ENCODE results near the gene SSR4.

The SSR4 gene

DNA sequence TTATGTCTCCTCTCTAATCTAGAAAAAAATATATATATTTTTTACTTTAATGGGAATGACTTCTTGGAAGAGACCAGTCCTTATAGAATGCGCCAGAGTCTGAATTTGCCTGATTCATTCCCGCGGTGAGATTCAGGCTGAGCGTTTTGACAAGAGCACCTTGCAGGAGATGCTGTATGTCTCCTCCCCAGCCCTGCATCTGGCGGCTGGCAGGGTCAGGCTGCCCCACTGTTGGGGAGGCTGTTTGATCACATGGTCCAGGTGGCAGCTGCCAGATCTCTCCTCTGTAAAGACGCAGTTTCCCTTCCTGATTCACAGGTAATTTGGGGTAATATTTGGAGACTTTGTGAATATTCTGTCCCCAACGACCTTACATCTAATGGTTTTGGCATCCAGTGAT is 26.1 kb downstream of the SSR4 start:
- no peaks in the 10 kb centered on the region for H3K27me3 ChIP-seq (ENCODE audit: insufficient read depth, insufficient read length)
- H3K9me3 ChIP-seq (ENCODE audit: insufficient read depth, low read length) = no peaks in the 10 kb centered on the region
- no peak overlapping the region for H3K4me3 ChIP-seq (ENCODE audit: insufficient read length, low read depth)
- no peak overlapping the region for H3K9ac ChIP-seq (ENCODE audit: insufficient read length, low read depth)
- no peak for DNase-seq (ENCODE audit: low read depth, low spot score)
- TF ChIP-seq ZNF274 (IDR thresholded peaks at IDR 0.05; ENCODE audit: low read depth, low read length) = no peak
- H3K36me3 ChIP-seq (ENCODE audit: insufficient read depth, insufficient read length, low read length) = no peaks in the 10 kb centered on the region
- peaks cover 8% of the 10 kb centered on the region for H3K4me1 ChIP-seq (ENCODE audit: insufficient read depth, insufficient read length)

GRCh38 chrX:153821066-153821465 is 26.6 kb downstream of the SSR4 start:
- Histone ChIP-seq H3K4me3 (ENCODE audit: insufficient read length, low read depth) (no peak overlapping the region), H3K9ac (ENCODE audit: insufficient read length, low read depth) (no peak overlapping the region), H3K4me1 (ENCODE audit: insufficient read depth, insufficient read length) (peaks cover 8% of the 10 kb centered on the region), H3K9me3 (ENCODE audit: insufficient read depth, low read length) (no peaks in the 10 kb centered on the region), H3K36me3 (ENCODE audit: insufficient read depth, insufficient read length, low read length) (no peaks in the 10 kb centered on the region), H3K27me3 (ENCODE audit: insufficient read depth, insufficient read length) (no peaks in the 10 kb centered on the region)
- no peak for DNase-seq (ENCODE audit: low read depth, low spot score)
- TF ChIP-seq SUZ12 (IDR thresholded peaks at IDR 0.05; ENCODE audit: extremely low read depth, insufficient read depth, insufficient read length) = no peak
- TF ChIP-seq ZNF274 (IDR thresholded peaks at IDR 0.05; ENCODE audit: low read depth, low read length) = no peak
- TF ChIP-seq YY1 (IDR thresholded peaks at IDR 0.05; ENCODE audit: insufficient read depth, insufficient read length) = no peak

GRCh38 chrX:153824348-153824747 is 29.9 kb downstream of the SSR4 start:
- TF ChIP-seq ZNF274 (IDR thresholded peaks at IDR 0.05; ENCODE audit: low read depth, low read length) (no peak), SUZ12 (IDR thresholded peaks at IDR 0.05; ENCODE audit: extremely low read depth, insufficient read depth, insufficient read length) (no peak), YY1 (IDR thresholded peaks at IDR 0.05; ENCODE audit: insufficient read depth, insufficient read length) (no peak)
- Histone ChIP-seq H3K9ac (ENCODE audit: insufficient read length, low read depth) (no peak overlapping the region), H3K4me3 (ENCODE audit: insufficient read length, low read depth) (no peak overlapping the region), H3K36me3 (ENCODE audit: insufficient read depth, insufficient read length, low read length) (no peaks in the 10 kb centered on the region), H3K27me3 (ENCODE audit: insufficient read depth, insufficient read length) (no peaks in the 10 kb centered on the region), H3K9me3 (ENCODE audit: insufficient read depth, low read length) (no peaks in the 10 kb centered on the region), H3K4me1 (ENCODE audit: insufficient read depth, insufficient read length) (peaks cover 6% of the 10 kb centered on the region)
- DNase-seq (ENCODE audit: low read depth, low spot score) = no peak

GRCh38 chrX:153825042-153825441 is 30.6 kb downstream of the SSR4 start:
- H3K4me3 ChIP-seq (ENCODE audit: insufficient read length, low read depth) = no peak overlapping the region
- H3K9ac ChIP-seq (ENCODE audit: insufficient read length, low read depth) = no peak overlapping the region
- H3K9me3 ChIP-seq (ENCODE audit: insufficient read depth, low read length) = no peaks in the 10 kb centered on the region
- H3K27me3 ChIP-seq (ENCODE audit: insufficient read depth, insufficient read length) = no peaks in the 10 kb centered on the region
- H3K4me1 ChIP-seq (ENCODE audit: insufficient read depth, insufficient read length) = peaks cover 6% of the 10 kb centered on the region
- no peak for DNase-seq (ENCODE audit: low read depth, low spot score)
- TF ChIP-seq ZNF274 (IDR thresholded peaks at IDR 0.05; ENCODE audit: low read depth, low read length) = no peak
- no peak for TF ChIP-seq SUZ12 (IDR thresholded peaks at IDR 0.05; ENCODE audit: extremely low read depth, insufficient read depth, insufficient read length)
- no peak for TF ChIP-seq YY1 (IDR thresholded peaks at IDR 0.05; ENCODE audit: insufficient read depth, insufficient read length)
- no peaks in the 10 kb centered on the region for H3K36me3 ChIP-seq (ENCODE audit: insufficient read depth, insufficient read length, low read length)

DNA sequence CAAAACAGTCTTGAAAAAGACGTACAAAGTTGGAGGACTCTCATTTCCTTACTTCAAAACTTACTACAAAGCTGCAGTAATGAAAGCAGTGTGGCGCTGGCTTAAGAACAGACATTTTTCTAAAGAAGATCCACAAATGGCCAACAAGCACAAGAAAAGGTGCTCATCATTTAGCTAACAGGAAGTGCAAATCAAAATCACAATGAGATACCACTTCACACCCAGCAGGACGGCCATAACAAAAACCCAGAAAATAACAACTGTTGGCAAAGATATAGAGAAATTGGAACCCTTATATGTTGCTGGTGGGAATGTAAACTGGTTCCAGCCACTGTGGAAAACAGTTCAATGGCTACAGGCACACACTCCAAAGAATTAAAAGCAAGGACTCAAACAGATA is 32.5 kb downstream of the SSR4 start:
- Histone ChIP-seq H3K4me1 (ENCODE audit: insufficient read depth, insufficient read length) (peaks cover 2% of the 10 kb centered on the region), H3K27me3 (ENCODE audit: insufficient read depth, insufficient read length) (peaks cover 7% of the 10 kb centered on the region), H3K9ac (ENCODE audit: insufficient read length, low read depth) (no peak overlapping the region), H3K4me3 (ENCODE audit: insufficient read length, low read depth) (no peak overlapping the region), H3K36me3 (ENCODE audit: insufficient read depth, insufficient read length, low read length) (no peaks in the 10 kb centered on the region), H3K9me3 (ENCODE audit: insufficient read depth, low read length) (no peaks in the 10 kb centered on the region)
- DNase-seq (ENCODE audit: low read depth, low spot score) = no peak
- no peak for TF ChIP-seq SUZ12 (IDR thresholded peaks at IDR 0.05; ENCODE audit: extremely low read depth, insufficient read depth, insufficient read length)
- TF ChIP-seq ZNF274 (IDR thresholded peaks at IDR 0.05; ENCODE audit: low read depth, low read length) = no peak
- no peak for TF ChIP-seq YY1 (IDR thresholded peaks at IDR 0.05; ENCODE audit: insufficient read depth, insufficient read length)

- H3K9ac ChIP-seq (ENCODE audit: insufficient read length, low read depth) = peak overlapping the region; percentile 56
- no peaks in the 10 kb centered on the region for H3K9me3 ChIP-seq (ENCODE audit: insufficient read depth, low read length)
- no peak for TF ChIP-seq ZNF274 (IDR thresholded peaks at IDR 0.05; ENCODE audit: low read depth, low read length)
- TF ChIP-seq YY1 (IDR thresholded peaks at IDR 0.05; ENCODE audit: insufficient read depth, insufficient read length) = no peak
- no peak for TF ChIP-seq SUZ12 (IDR thresholded peaks at IDR 0.05; ENCODE audit: extremely low read depth, insufficient read depth, insufficient read length)
- peak overlapping the region; percentile 8 for H3K4me3 ChIP-seq (ENCODE audit: insufficient read length, low read depth)
- H3K4me1 ChIP-seq (ENCODE audit: insufficient read depth, insufficient read length) = peaks cover 2% of the 10 kb centered on the region
- peaks cover 10% of the 10 kb centered on the region for H3K27me3 ChIP-seq (ENCODE audit: insufficient read depth, insufficient read length)
- H3K36me3 ChIP-seq (ENCODE audit: insufficient read depth, insufficient read length, low read length) = no peaks in the 10 kb centered on the region
- DNase-seq (ENCODE audit: low read depth, low spot score) = no peak
Observed at GRCh38 chrX:153827903-153828302, 33.4 kb downstream of the SSR4 start.

DNA sequence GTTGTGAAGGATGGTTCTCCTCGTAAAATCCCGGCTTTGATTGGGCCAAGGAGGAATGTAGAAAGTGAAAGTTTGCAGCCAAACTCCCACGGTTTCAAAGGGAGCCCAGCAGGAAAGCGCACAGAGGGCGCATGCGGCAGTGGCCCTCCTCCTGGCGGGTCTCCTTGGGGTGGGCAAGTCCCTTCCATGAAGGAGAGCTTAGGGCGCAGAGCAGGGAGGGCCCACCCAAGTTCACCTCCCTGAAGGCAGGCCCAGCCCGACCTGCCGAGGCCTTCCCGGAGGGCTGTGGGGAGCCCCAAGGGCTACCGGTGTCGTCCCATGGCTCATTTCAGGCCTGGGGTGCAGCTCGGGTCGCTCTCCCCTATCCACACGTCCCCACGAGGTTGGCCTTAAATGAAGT is 33.8 kb downstream of the SSR4 start:
- Histone ChIP-seq H3K9me3 (ENCODE audit: insufficient read depth, low read length) (no peaks in the 10 kb centered on the region), H3K9ac (ENCODE audit: insufficient read length, low read depth) (peak overlapping the region; percentile 64), H3K27me3 (ENCODE audit: insufficient read depth, insufficient read length) (peaks cover 10% of the 10 kb centered on the region), H3K36me3 (ENCODE audit: insufficient read depth, insufficient read length, low read length) (no peaks in the 10 kb centered on the region), H3K4me1 (ENCODE audit: insufficient read depth, insufficient read length) (peaks cover 2% of the 10 kb centered on the region), H3K4me3 (ENCODE audit: insufficient read length, low read depth) (peak overlapping the region; percentile 30)
- no peak for DNase-seq (ENCODE audit: low read depth, low spot score)
- TF ChIP-seq SUZ12 (IDR thresholded peaks at IDR 0.05; ENCODE audit: extremely low read depth, insufficient read depth, insufficient read length) (no peak), ZNF274 (IDR thresholded peaks at IDR 0.05; ENCODE audit: low read depth, low read length) (no peak), YY1 (IDR thresholded peaks at IDR 0.05; ENCODE audit: insufficient read depth, insufficient read length) (no peak)
